GM15510 (cell line): Measurements from ENCODE around the gene NUAK2.

Source experiments
- POLR2A ChIP-seq: IDR thresholded peaks from 3 replicates; pipeline ENCODE4 v1.6.1; 2011; ENCODE audit warnings: borderline replicate concordance; ENCODE audit not compliant: insufficient read length; ENCODE audit errors: extremely low read depth

NUAK2 gene

GRCh38 chr1:205261946-205262691 is 59.4 kb downstream of the NUAK2 start:
- no peak for TF ChIP-seq POLR2A

- no peak for TF ChIP-seq POLR2A
Measured at GRCh38 chr1:205260948-205261732, 60.4 kb downstream of the NUAK2 start.

- no peak for TF ChIP-seq POLR2A
Measured at GRCh38 chr1:205259998-205260397, 61.5 kb downstream of the NUAK2 start.

- no peak for TF ChIP-seq POLR2A
Measured at GRCh38 chr1:205259324-205259832, 62.2 kb downstream of the NUAK2 start.

GRCh38 chr1:205258719-205259118 is 62.8 kb downstream of the NUAK2 start:
- TF ChIP-seq POLR2A = no peak

GRCh38 chr1:205258261-205258691 is 63.3 kb downstream of the NUAK2 start:
- no peak for TF ChIP-seq POLR2A

GRCh38 chr1:205257735-205258134 is 63.8 kb downstream of the NUAK2 start:
- no peak for TF ChIP-seq POLR2A

- TF ChIP-seq POLR2A = no peak
Measured at GRCh38 chr1:205256951-205257625, 64.5 kb downstream of the NUAK2 start.

GRCh38 chr1:205255941-205256780 is 65.4 kb downstream of the NUAK2 start:
- no peak for TF ChIP-seq POLR2A
